OCI-LY3 (cell line): ENCODE measurements around the gene BCAP31.

Source experiments
- EZH2phosphoT487 ChIP-seq: fragments of 200-600 bp; shearing (Covaris generic); IDR thresholded peaks from 2 replicates; pipeline ENCODE4 v1.6.1; 2018; ENCODE audit warnings: antibody characterized with exemption, mixed run types, low read depth
- TF ChIP-seq, protein P1 (sequence below): fragments of 200-600, 300-600 bp; sonication (generic); IDR thresholded peaks from 2 replicates; pipeline ENCODE4 v1.5.1; 2014; ENCODE audit warnings: antibody characterized with exemption, low read length, low read depth

DNA sequence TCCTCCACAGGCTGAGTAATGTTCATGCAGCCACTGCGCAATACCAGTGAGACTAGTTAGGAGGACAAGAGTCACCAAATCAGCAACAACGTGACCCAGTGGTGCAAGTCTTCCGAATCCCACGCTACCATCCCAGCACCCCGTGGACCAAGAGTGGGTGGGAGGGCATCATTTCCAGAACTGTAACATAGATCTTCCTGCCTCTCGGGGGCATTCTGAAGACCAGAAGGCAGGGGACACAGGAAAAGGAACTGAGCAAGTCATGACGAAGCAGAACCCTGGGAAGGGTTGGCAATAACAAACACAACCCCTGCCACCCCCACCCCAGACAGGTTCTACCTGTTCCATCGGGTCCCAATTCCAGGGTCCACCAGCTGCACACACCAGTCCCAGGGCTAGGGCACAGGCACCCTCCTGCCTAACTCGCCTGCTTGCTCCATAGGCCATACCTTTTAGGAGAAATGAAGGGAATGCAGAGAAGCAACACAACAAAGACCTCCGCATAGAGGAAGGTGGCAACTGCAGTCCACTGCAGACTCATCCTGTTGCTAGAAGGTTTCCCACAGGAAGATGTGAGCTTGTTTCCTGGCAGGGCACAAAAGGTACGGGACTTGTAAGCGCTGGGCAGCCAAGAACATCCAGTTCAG, 1.4 kb downstream of the BCAP31 start:
- TF ChIP-seq EZH2phosphoT487: no peak
- TF ChIP-seq, protein P1, sequence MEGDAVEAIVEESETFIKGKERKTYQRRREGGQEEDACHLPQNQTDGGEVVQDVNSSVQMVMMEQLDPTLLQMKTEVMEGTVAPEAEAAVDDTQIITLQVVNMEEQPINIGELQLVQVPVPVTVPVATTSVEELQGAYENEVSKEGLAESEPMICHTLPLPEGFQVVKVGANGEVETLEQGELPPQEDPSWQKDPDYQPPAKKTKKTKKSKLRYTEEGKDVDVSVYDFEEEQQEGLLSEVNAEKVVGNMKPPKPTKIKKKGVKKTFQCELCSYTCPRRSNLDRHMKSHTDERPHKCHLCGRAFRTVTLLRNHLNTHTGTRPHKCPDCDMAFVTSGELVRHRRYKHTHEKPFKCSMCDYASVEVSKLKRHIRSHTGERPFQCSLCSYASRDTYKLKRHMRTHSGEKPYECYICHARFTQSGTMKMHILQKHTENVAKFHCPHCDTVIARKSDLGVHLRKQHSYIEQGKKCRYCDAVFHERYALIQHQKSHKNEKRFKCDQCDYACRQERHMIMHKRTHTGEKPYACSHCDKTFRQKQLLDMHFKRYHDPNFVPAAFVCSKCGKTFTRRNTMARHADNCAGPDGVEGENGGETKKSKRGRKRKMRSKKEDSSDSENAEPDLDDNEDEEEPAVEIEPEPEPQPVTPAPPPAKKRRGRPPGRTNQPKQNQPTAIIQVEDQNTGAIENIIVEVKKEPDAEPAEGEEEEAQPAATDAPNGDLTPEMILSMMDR: no peak
